ENCODE results near the gene CACHD1.

GRCh38 chr1:64530969-64531692 lies 61.2 kb downstream of the CACHD1 start:
- TF ChIP-seq CTCF (IDR thresholded peaks at IDR 0.05) = no peak
- no peak for TF ChIP-seq REST (IDR thresholded peaks at IDR 0.05; ENCODE audit: insufficient read depth in 1 of 2, low read depth in 2 of 2, low read length in 1 of 2)
